ENCODE results near the gene TWF2.

GRCh38 chr3:52227766-52228165 lies 11.2 kb downstream of the TWF2 start:
- TF ChIP-seq POLR2AphosphoS2 (IDR thresholded peaks at IDR 0.05; ENCODE audit: low read depth, low read length) (no peak), YY1 (IDR thresholded peaks at IDR 0.05; ENCODE audit: low read depth, low read length) (no peak), NR2C1 (IDR thresholded peaks at IDR 0.05) (no peak), STAT1 (conservative IDR thresholded peaks at IDR 0.05) (no peak), CTCF (IDR thresholded peaks at IDR 0.05 in 2 of 3, conservative IDR thresholded peaks at IDR 0.05 in 1 of 3; ENCODE audit: control insufficient read depth in 2 of 3, extremely low read depth in 1 of 3, insufficient read depth in 1 of 3, low read depth in 3 of 3, low read length in 3 of 3) (no peak), MTA3 (IDR thresholded peaks at IDR 0.05; ENCODE audit: borderline replicate concordance, low read length) (no peak), ESRRA (IDR thresholded peaks at IDR 0.05; ENCODE audit: low read length) (no peak), RCOR1 (conservative IDR thresholded peaks at IDR 0.05; ENCODE audit: low read depth, low read length) (no peak), POLR2A (IDR thresholded peaks at IDR 0.05; ENCODE audit: low read depth, low read length) (no peak)

All from GM12878 (cell line).